Fibroblast of villous mesenchyme (primary cell): Measurements from ENCODE around the gene SLC25A23. TPM values are rescaled to one million over a fixed set of nuclear protein-coding genes. Genes with fewer than 3 reads are reported as not detected.
A peak's percentile ranks its signal among the peaks of the same experiment; 100 is the strongest.

ENCODE experiments used
- DNase-seq: peaks from one replicate; pipeline ENCODE4 v3.0.0-alpha.2; 2010; ENCODE audit warnings: low read depth
- H3K4me3 ChIP-seq: 2 replicates; pipeline ENCODE4 v1.5.1; 2011; ENCODE audit warnings: low read depth, mild to moderate bottlenecking, low read length
- CTCF ChIP-seq: IDR thresholded peaks from 2 replicates; pipeline ENCODE4 v1.5.1; 2012; ENCODE audit warnings: low read depth, mild to moderate bottlenecking, low read length; ENCODE audit not compliant: insufficient read depth
- total RNA-seq: library from RNA; depleted of rRNA; stranded (reverse); fragments of >200 nt; gene quantifications from 2 replicates; pipeline ENCODE4 v1.2.3, GENCODE V29; 2012

The SLC25A23 gene
- total RNA-seq, 1 donor: 33.2 TPM

DNA sequence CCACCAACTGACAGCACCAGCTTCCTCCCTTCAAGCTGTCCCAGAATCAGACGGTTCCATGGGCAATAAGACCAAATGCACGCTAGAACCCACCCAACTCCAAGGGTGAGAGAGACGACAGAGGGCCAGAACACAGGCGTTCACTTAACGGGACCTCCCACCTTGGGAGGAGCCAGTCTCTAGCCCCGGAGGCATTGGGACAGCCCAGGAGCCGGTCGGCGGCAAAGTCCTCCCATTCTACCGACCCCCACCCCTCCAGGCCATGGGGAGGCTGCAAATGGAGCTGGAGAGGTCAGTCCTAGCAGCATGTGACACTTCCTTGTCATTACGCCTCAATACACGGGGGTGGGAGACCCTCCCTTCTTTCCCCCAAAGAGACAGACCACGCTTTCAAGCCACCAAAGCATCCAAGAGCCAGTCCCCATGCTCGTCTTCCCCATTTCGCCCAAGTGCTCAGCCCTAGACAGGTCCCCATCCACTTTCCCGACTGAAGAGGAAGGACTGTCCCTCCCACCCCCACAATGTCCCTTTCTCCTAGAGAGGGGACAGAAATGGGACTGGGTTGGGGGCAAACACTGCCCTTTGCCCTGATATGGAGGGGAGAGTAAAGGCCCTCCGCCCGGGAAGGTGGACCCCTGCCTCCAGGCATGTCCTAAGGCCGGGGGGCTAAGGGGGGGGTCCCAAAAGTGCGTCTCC is 35.9 kb downstream of the SLC25A23 start:
- no peak for TF ChIP-seq CTCF
- DNase-seq: peak; percentile 55
- peak overlapping the region; percentile 96 for H3K4me3 ChIP-seq

- no peak overlapping the region for H3K4me3 ChIP-seq
- no peak for TF ChIP-seq CTCF
- DNase-seq: no peak
These were observed 38.2 kb downstream of the SLC25A23 start for GRCh38 chr19:6421075-6422014.

DNA sequence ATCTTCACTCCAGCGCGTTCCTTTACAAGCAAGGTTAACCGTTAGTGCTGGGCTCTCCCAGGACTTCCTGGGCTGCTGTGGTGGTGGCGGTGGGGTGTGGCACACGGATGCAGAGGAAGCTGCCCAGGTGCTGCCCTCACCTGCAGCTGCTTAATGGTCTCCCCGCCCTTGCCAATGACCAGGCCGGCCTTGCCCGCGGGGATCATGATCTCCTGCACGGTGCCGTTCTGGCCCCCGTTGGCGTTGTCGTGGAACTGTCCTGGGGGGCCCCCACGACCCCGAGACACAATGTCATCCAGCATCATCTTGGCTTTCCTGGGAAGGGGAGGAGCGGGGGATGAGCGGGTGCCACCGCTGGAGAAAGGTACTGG is 41.0 kb downstream of the SLC25A23 start:
- no peak for DNase-seq
- H3K4me3 ChIP-seq: no peak overlapping the region
- no peak for TF ChIP-seq CTCF

DNA sequence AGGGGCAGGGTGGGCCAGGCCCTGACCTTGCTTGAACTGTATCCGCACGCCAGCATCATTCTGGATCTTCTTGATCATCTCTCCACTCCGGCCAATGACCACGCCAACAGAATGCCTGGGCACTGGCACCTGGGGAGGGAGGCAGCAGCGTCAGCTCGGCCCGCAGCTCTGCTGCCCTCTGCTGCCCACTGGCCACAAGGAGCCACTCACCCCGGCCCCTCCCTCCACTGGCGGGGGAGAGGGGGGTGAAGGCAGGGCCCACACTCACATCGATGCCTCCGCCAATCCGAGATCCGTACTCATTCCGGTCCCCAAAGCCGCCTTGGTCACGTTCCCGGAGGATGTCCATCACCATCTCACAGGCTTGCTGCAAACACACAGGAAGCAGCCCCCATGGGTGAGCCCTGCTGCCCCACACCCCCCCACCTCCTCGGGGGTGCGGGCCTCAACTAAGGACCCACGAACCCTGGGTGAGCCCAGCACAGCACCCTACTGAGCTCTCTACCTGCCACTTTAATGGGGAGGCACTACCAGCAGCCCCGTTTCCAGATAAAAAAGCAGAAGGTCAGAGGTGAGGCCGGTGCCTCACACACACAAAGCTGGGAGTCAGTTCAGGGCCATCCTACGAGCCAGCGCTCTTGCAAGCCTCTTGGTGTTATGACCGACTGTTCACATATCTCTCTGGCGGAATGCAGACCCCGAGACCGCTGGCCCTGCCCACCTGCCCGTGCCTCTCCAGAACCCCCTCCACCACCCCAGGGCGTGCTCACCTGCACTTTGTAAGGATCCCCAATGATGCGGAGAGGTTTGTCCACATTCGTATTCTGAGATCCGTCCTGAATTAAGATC is 41.7 kb downstream of the SLC25A23 start:
- DNase-seq: peak; percentile 17

GRCh38 chr19:6416658-6417405 is 42.8 kb downstream of the SLC25A23 start:
- DNase-seq: no peak
- no peak overlapping the region for H3K4me3 ChIP-seq
- TF ChIP-seq CTCF: no peak

More for the DNA sequence above, 41.7 kb downstream of the SLC25A23 start:
- no peak overlapping the region for H3K4me3 ChIP-seq
- TF ChIP-seq CTCF: peak; percentile 45
